Omental fat pad (tissue), 4 donors: ENCODE data around the gene EPHB2. TPM values are rescaled to one million over a fixed set of nuclear protein-coding genes. Genes with fewer than 3 reads are reported as not detected.

Source experiments
- ATAC-seq: fragments of 150-250 bp; one replicate; pipeline ENCODE4 v1.9.1; 2016; ENCODE audit warnings: mild to moderate bottlenecking, moderate library complexity; ENCODE audit not compliant: low FRiP score
- DNase-seq: peaks from one replicate; pipeline ENCODE4 v3.0.0-alpha.2; 2019; ENCODE audit warnings: low spot score
- CTCF ChIP-seq, 3 donors: fragments of 450-650 bp; IDR thresholded peaks; one replicate each; pipeline ENCODE4 v1.5.1; 2016 to 2017; ENCODE audit warnings: antibody characterized with exemption in 3 of 3, mild to moderate bottlenecking in 3 of 3, moderate library complexity in 2 of 3
- total RNA-seq, 4 donors: library from RNA; depleted of rRNA; stranded (reverse); fragments of >200 nt; gene quantifications; one replicate each; pipeline ENCODE4 v1.1.0, GENCODE V29; 2016

The EPHB2 gene
- total RNA-seq, 4 donors from 2014 or later, result 3.5 to 5.5 (median 4.7) TPM

DNA sequence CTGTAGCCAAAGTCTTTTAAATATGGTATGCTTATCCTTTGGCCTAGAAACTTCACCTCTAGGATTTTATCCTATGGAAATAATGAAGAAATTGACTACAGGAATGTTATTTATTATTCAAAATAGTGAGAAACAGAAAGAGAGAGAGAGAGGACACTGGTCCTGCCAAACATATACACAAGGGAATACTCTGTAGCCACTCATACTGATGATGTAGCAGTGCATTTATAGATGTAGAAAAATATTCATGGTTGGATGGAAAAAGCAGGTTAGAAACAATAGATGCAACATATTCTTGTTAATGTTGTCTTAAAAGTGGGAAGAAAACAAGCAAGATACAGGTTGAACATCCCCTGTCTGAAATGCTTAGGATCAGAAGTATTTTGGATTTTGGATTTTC lies 22.2 kb upstream of the EPHB2 start:
- no peak for TF ChIP-seq CTCF (IDR thresholded peaks at IDR 0.05)
- no peak for DNase-seq
- ATAC-seq, result no peak

DNA sequence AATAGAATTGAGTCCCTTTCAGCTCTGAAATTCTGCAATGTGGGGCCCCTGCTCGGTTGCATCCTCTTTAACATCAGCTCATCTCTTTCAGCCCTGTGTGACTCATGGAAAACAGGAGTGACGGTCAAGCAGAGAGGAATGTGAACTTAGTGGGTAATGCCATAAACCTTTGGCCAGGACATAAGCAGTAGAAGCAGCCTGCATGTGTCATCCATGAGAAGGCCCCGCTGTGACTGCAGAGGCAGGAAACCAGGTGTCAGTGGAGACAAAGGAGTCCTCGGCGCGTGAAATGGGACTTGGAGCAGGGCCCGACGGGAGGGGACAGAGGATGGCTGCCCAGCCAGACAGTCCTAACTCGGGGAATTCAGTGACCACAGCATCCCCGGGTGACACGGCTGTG lies 21.1 kb upstream of the EPHB2 start:
- ATAC-seq (no peak), DNase-seq (no peak)
- TF ChIP-seq CTCF (IDR thresholded peaks at IDR 0.05), result no peak

DNA sequence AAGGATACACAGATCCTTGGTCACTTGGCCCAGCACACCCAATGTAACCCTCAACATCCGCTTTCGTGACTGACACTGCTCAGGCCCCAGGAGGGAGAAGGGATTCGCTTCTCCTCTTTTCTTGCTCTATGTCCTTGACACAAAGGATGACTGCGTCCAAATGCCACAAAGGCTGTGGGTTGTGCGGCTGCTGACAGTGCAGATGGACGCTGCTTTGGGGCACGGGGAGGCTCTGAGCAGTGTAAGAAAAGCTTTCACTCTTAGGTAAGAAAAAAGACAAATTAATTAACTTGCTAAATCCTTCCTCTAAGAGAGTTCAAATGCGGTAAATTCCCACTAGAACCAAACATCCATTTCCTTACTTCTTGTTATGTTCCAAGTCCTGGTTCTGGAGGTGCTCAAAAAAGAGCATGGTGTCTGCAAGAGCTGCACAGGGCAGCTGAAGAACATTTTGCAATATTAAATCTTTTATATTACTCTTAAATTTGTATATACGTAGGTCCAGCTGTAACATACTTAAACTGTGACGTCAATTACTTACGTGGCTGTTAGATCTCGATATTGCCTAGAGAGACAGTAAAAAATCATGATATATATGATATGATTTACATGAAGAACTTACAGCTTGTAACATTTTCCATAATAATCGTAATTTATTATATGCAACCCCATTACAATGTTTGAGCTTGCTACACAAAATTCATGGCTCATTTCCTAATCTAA lies 19.4 kb upstream of the EPHB2 start:
- no peak for TF ChIP-seq CTCF (IDR thresholded peaks at IDR 0.05)
- ATAC-seq (no peak), DNase-seq (no peak)

DNA sequence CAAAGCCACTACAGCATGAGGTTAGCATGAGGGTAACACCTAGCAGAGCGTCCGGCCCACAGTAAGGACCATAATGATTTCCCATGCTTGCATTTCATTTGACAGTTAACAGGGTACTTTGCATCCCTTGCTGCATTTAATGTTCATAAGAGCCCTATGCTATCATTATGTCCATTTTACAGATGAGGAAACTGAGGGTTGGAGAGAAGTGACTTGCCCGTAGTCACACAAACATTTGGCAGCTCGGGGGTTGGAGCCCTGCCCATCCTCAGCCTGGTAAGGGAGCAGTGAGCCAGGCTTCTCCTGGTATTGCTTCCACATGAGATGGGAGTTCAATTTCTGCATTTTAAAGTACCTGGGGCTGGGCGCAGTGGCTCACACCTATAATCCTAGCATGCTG lies 16.5 kb upstream of the EPHB2 start:
- no peak for TF ChIP-seq CTCF (IDR thresholded peaks at IDR 0.05)
- ATAC-seq, result no peak
- DNase-seq, result no peak

DNA sequence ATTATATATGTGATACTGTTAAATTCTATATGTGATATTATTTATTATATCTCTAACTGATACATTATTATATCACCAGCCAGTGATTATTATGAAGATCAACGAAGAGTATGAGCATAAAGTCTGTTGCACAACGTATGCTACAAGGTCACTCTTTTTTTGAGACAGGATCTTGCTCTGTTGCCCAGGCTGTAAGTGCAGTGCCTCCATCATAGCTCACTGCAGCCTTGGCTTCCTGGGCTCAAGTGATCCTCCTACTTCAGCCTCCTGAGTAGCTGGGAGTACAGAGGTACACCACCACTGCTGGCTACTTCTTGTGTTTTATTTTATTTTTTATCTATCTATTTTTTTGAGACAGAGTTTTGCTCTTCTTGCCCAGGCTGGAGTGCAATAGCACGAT lies 14.0 kb upstream of the EPHB2 start:
- ATAC-seq, result no peak
- no peak for DNase-seq
- TF ChIP-seq CTCF (IDR thresholded peaks at IDR 0.05), result no peak

- TF ChIP-seq CTCF (IDR thresholded peaks at IDR 0.05), result no peak
- DNase-seq (no peak), ATAC-seq (no peak)
Observed at GRCh38 chr1:22697980-22698379, 12.7 kb upstream of the EPHB2 start.
